DMS79 treated with DMSO at 0.1 percent for 48 hours (cell line): ENCODE results near the gene PHF19.

Experiments
- DNase-seq: peaks from one replicate; lab custom pipeline; 2025; lab: John Stamatoyannopoulos, UW

Gene PHF19

GRCh38 chr9:120873512-120873911 is 3.5 kb downstream of the PHF19 start:
- DNase-seq = no peak

GRCh38 chr9:120872791-120873502 is 4.0 kb downstream of the PHF19 start:
- no peak for DNase-seq

GRCh38 chr9:120870206-120870605 is 6.8 kb downstream of the PHF19 start:
- DNase-seq = no peak

GRCh38 chr9:120869726-120870125 is 7.3 kb downstream of the PHF19 start:
- no peak for DNase-seq

- DNase-seq = no peak
Observed at GRCh38 chr9:120869360-120869687, 7.7 kb downstream of the PHF19 start.

GRCh38 chr9:120868676-120869359 is 8.2 kb downstream of the PHF19 start:
- DNase-seq = no peak

- DNase-seq = no peak
Observed at GRCh38 chr9:120868339-120868675, 8.7 kb downstream of the PHF19 start.

- no peak for DNase-seq
Observed at GRCh38 chr9:120867676-120868338, 9.2 kb downstream of the PHF19 start.

- no peak for DNase-seq
Observed at GRCh38 chr9:120866651-120867050, 10.3 kb downstream of the PHF19 start.

GRCh38 chr9:120865809-120866208 is 11.2 kb downstream of the PHF19 start:
- no peak for DNase-seq

- no peak for DNase-seq
Observed at GRCh38 chr9:120865176-120865575, 11.8 kb downstream of the PHF19 start.

GRCh38 chr9:120864719-120865118 is 12.3 kb downstream of the PHF19 start:
- DNase-seq = no peak

- DNase-seq = no peak
Observed at GRCh38 chr9:120863833-120864232, 13.2 kb downstream of the PHF19 start.

GRCh38 chr9:120862452-120862851 is 14.5 kb downstream of the PHF19 start:
- no peak for DNase-seq

- DNase-seq = no peak
Observed at GRCh38 chr9:120861935-120862334, 15.1 kb downstream of the PHF19 start.

GRCh38 chr9:120860083-120860482 is 16.9 kb downstream of the PHF19 start:
- DNase-seq = no peak

GRCh38 chr9:120859361-120859760 is 17.6 kb downstream of the PHF19 start:
- no peak for DNase-seq

GRCh38 chr9:120857902-120858301 is 19.1 kb downstream of the PHF19 start:
- DNase-seq = no peak

- DNase-seq = no peak
Observed at GRCh38 chr9:120857481-120857880, 19.5 kb downstream of the PHF19 start.

GRCh38 chr9:120856700-120857099 is 20.3 kb downstream of the PHF19 start:
- no peak for DNase-seq

- no peak for DNase-seq
Observed at GRCh38 chr9:120855827-120856670, 20.9 kb downstream of the PHF19 start.

GRCh38 chr9:120854596-120855327 is 22.2 kb downstream of the PHF19 start:
- no peak for DNase-seq
